IMR-90 (cell line): ENCODE measurements around the gene RAB30. TPM values are rescaled to one million over a fixed set of nuclear protein-coding genes. Genes with fewer than 3 reads are reported as not detected.

Experiments
- CTCF ChIP-seq: conservative IDR thresholded peaks from 2 replicates; pipeline ENCODE4 v1.5.1; 2012; ENCODE audit warnings: mild to moderate bottlenecking, low read depth, low read length, improper control_type of control experiment
- polyA plus RNA-seq, 3 experiments: library from polyadenylated mRNA; depleted of rRNA; stranded (reverse); fragments of >200 nt; gene quantifications; 2 replicates each; pipeline ENCODE4 v1.2.3, GENCODE V29; 2012; ENCODE audit warnings: low replicate concordance in 1 of 3
- total RNA-seq: library from RNA; depleted of rRNA; stranded (reverse); fragments of >200 nt; gene quantifications from 2 replicates; pipeline ENCODE4 v1.2.3, GENCODE V29; 2012

Gene RAB30
- total and polyA plus RNA-seq, 2 of the 4 experiments (the other 2 are of a cell fraction), result 7.2 to 25.6 TPM

GRCh38 chr11:83072350-83073242 is 899 bp upstream of the RAB30 start (continued):
- no peak for TF ChIP-seq CTCF
